ENCODE measurements around the gene OCSTAMP.

Gene OCSTAMP, protein sequence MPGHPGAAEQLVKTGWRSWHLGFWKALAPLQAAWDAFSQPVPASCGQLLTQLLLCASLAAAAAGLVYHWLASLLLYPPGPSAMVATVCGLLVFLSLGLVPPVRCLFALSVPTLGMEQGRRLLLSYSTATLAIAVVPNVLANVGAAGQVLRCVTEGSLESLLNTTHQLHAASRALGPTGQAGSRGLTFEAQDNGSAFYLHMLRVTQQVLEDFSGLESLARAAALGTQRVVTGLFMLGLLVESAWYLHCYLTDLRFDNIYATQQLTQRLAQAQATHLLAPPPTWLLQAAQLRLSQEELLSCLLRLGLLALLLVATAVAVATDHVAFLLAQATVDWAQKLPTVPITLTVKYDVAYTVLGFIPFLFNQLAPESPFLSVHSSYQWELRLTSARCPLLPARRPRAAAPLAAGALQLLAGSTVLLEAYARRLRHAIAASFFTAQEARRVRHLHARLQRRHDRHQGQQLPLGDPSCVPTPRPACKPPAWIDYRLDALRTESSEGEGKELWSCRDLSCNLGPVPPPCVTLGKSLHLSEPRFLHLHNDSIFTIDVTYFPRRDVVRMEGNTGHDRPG

DNA sequence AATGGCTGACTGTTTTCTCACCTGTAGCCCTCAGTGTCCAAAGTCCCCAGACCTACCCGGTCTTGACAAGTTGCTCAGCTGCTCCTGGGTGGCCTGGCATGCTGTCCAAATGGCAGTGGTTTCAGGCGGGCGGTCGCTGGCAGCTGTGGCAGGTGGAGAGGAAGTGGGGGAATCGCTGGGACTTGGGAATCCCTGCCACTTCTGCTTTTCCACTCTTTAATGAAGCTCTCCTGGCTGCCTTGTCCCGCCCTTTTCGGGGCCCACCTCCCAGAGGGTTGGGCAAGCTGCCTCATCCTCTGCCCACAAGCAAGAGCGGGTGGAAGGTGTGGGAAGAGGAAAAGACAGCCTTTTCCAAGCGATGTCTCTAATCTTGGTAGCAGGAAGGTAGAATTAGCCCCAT lies at the start of gene OCSTAMP:
Gene OCSTAMP, minus strand, starts transcription at position 194 of the 400 bp plus-strand sequence. Its CDS starts 94 bp downstream, at position 100.
- DNase-seq = no peak

DNA sequence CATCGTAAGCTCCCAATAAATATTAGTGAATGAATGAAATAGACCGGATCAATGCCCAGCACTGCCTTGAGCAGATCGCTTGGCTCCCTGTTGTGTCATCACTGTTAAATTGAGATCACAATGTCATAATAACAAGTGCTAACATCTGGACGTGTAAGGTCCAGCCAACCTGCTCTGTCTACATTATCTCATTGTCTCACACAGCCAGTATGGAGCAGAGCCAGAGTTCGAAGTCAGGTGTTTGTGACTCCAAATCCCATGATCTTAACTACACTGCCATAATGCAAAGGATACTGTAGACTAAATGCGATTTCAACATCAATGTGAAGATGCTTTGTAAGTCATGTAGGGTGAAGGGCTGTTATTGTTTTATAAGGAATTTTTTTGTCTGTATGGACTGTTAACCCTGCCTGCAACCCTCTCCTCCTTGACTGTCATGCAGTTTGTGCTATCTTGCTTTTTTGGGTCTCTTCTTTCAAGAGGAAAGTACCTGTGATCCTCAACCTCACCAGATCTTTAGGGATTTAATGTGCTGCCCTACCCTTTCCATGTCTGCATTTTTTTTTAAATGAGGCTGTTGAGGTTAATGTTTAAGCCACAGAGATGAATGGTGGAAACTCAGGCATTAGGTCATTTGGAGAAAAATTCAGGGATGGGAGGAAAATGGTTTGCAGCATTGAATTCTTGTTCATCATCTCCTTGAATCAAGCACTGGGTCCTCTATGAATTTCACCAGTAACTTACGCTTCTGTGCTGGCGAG lies 49.0 kb upstream of the OCSTAMP start:
- DNase-seq = no peak

DNA sequence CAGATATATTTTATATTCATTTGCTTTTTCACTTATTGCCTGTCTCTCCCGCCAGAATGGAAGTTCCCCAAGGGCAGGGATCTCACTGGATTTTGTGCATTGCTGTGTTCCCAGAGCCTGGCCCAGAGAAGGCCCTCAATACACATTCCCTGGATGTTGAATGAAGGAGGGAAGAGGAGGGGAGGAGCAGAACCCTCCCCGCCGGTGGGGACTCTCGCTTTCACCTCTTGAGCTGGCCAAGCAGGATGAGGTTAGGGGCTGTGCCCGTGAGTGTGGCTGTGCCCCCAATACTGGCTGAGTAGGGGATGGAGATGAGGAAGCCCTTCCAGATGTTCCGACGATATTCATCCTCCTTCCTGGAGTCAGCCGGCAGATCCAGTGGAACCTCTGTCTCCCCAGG lies 45.5 kb upstream of the OCSTAMP start:
- DNase-seq = no peak

DNA sequence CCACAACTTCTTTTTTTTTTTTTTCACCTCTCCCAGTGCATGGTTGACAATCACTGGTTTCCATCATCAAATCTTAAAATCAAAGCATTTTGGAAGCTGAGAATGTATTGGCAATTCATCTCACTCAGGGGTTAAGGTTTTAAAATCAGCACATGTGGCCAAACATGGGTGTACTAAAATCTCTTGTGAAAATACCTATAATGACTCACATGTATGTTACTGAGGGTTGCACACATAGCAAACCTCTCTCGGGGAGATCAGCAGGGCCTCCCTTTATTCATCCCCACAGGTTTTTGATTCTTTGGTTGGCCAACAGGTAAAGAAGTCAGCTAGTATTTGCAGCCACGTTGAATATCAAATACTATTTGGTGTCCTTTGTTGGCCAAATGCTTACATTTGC lies 44.3 kb upstream of the OCSTAMP start:
- DNase-seq = no peak

DNA sequence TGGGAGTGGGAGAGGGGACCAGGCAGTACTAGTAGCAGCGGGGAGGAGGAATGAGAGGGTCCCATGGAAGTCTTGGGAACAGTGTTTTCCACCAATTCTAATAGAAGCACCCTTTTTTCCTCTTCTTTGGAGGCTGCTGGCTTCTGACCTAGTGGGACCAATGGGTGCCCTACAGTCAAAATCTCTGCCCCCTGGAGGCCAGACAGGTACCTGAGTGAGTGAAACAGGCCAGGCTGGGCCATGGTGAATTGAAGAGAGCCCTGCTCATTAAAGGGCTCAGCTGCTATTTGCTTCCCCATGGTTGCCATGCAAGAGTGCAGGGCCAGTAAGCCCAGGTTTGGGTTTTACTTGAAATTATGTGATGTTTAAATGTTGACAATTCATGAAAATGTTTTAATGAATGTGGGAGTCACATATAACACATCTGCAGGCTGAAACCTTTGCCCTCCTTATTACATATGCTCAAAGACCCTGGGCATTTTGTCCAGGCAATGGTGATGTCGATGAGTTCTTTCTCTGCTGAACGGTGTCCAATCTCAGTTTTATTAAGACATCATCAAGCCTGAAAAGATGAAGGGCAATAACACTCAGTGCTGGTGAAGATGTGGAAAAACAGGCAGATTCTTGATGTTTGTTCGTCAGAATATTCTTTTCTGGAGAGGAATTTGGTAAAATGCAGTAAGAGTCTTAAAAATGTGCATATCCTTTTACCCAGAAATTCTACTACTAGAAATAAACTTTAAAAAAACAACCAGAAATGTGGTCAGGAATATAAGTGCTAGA lies 42.3 kb upstream of the OCSTAMP start:
- DNase-seq = peak in 1 of 2 donors; percentile 25

DNA sequence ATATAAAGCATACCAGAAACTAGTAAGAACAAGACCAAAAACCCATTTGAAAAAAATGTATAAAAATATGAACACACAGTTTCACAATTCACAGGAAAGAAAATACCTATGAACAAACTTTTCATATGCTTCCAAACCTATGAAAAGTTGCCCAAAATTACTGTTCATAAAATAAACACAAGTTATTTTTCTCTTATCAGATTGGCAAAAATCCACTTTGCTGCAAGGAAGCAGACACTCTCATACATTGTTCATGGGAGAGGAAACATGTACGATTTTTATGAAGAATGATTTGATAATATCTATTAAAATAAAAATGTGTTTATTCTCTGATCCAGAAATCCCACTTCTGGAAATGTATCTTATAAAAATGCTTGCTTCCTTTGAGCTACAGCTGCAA lies 40.0 kb upstream of the OCSTAMP start:
- DNase-seq = no peak

DNA sequence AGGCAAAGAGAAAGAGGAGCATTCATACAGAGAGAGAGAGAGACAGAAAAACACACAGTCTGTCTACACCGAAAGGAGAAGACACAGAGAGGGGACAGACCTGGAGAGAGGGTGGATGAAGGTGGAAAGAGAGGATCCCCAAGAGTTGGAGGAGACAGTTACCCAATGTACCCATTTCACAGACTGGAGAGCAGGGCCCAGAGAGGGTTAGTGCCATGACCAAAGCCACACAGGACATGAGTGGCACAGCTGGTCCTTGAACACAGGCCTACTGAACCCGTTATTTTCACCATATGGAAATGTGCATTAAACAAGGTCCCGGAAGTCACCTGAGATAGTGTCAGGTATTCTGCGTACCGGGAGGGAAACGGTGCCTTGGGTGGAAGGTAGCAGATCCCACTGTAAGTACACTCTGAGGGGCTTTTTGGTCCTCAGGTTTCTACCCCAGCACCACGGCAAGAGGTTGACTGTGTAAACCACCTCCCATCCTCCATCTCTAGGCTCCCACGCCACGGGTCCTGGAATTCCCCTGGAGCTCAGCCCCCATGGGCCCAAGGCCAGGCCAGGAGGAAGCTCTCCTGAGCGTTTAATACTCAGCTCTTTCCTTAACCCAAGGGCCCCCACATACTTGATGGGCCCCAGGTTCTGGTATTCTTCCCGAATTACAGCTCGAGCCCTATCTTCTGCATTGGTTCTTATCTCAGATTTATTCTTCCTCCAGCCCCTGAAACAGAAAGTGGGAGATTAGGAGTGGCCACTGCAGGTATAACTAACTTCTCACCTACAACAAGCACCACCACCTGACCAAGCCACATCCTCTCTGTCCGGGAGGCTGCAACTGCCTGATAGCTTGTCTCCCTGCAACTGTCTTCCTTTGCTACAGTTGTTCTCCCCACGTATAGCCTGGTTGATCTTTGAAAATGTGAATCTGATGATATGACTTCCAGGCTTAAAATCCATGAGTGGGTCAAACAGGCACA lies 38.4 kb upstream of the OCSTAMP start:
- no peak for DNase-seq

DNA sequence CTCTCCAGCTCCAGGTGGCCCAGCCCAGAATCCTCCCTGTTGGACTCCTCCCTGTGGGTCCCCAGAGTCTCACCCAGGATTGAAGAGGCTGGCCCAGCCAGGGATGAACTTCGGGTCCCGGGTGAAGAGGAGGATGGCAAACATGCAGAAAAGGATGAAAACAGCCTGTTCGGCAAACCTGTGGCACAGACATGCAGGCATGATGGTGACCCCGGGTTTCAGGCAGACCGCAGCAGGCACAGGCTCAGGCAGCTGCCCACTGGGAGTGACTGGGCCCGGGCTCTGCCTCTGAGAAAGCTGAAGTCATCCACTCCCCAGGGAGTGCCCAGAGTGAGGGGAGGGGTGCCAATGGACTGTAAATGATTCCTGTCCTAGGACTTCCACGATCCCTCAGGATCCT lies 37.5 kb upstream of the OCSTAMP start:
- DNase-seq = no peak

DNA sequence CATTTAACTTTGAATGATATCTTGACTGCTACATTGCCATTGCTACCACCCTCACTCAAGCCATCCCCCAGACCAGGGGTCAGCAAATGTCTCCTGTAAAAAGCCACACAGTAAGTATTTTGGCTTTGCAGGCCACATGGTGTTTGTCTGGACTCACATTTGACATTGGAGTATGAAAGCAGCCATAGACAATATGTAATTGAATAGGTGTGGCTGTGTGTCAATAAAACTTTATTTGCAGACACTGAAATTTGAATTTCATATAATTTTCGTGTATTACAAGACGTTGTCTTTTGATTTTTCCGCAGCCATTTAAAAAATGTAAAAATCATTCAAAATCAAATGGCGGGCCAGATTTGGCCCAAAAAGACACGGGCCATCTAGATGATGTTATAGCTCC lies 36.3 kb upstream of the OCSTAMP start:
- no peak for DNase-seq

DNA sequence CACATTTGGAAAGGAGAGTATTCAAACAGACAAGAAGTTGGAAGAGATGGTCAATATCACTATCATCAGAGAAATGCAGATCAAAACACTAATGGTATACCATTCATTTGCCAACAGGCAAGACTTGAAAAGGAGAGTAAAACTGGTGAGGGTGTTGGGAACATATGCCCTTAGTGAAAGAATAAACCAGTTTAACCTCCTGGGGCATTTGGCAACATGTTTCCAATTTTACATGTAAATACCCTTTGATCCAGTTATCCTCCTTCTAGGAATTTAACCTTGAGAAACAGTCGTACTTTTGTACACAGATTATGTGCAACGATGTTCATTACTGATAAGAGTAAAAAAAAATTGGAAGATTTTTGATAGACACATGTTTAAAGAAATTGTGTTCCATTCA lies 34.1 kb upstream of the OCSTAMP start:
- no peak for DNase-seq

DNA sequence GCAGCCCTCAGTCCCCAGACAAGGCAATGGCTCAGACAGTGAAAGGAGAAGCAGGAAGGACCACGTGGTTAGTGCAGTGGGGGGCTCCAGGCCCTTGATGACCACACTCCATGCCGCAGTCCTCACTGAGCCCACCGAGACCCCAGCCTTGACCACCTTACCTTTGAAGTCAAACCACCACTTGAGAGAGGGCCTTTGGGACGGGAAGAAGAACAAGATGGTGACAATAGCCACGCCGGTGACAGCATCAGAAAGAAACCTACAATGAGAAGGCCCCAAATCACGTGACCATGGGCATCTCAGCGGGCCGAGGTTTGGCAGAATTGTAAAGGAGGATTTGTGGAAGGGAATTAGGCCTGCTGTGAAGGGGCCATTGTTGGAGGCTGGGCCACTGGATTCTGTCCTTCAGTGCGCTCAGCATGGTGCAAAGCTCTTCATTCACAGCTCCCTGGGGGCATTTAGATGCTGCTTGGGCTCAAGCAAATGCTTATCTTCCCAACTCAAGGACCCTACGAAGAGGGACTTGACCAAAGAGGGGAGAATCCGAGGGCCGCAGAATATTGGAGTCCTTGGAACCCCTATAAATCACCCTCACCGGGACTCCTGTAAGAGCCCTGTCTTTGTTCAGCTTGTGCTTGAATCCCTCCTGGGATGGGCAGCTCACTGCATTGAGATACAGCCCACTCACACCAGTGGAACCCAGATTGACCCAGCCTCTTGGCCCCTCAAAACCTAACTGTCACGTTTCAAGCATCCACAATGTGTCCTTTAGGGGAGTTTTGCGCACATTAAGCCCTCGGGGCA lies 33.2 kb upstream of the OCSTAMP start:
- no peak for DNase-seq

DNA sequence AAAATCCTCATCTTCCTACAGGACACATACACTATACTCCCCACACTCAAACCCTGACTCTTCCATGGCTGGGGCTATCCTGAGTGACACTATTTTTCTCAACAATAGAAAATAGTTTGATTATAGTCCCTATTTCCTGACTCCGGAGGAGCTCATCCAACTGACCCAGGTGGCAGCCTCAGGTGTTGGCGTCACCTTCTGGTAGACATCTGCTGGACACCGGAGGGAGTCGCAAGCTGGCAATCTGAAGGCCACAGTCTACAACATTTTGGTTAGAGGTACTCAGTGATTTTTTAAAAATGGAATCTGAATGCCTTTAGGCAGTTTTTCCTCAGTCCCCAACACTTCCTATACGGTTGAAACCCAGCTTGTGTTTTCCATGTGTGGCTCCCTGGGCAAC lies 32.2 kb upstream of the OCSTAMP start:
- no peak for DNase-seq

DNA sequence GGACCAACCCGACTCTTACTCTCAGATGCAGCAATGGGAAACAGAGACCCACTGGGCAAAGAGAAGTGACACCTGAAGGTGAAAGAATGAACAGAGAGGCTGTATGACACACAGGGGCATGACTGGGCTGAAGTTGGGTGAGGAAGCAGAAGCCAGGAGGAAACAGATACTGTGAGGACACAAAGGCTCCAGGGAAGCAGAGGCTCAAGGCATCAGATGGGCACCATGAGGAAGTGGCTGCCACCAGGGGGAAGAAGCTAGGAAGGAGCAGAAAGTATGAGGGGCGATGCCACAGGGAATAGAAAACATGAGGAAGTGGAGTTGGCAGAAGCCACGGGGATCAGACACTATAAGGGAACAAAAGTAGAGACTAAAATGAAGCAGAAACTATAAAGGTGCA lies 30.9 kb upstream of the OCSTAMP start:
- no peak for DNase-seq

DNA sequence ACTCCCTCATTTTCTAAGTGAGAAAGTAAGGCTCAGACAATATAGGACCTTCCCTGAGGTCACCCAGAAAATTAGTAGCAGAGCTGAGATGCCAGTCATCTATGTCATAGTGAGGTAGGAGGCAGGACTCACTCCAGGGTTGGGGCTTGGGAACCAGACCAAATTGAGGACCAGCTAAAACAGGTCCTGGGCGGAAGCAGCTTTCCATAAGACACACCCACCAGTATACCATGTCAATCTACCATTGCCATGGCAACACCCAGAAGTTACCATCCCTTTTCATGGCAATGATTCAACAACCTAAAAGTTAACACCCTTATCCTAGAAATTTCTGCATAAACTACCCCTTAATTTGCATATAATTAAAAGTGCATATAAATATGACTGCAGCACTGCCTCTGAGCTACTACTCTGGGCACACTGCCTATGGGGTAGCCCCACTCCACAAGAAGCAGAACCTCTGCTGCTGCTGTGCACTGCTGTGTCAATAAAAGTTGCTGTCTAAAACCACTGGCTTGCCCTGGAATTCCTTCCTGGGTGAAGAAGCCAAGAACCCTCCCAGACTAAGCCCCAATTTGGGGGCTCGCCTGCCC lies 30.3 kb upstream of the OCSTAMP start:
- DNase-seq = no peak

DNA sequence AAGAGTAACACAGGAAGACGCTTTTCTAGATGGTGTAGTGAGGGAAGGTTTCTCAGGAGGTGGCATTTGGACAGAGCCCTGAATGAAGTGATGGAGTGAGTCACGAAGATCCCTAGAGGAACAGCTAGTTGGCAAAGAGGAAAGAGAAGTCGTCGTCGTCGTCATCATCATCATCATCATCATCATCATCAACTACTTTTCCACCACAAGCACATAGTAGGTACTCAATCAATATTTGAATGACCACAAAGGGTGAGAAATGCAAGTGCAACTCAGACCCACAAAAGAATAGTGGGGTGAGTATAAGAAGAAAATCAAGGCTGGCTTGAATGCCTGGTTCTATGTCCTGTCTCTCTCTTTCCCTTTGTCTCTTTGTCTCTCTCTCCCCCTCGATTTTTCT lies 28.3 kb upstream of the OCSTAMP start:
- no peak for DNase-seq

DNA sequence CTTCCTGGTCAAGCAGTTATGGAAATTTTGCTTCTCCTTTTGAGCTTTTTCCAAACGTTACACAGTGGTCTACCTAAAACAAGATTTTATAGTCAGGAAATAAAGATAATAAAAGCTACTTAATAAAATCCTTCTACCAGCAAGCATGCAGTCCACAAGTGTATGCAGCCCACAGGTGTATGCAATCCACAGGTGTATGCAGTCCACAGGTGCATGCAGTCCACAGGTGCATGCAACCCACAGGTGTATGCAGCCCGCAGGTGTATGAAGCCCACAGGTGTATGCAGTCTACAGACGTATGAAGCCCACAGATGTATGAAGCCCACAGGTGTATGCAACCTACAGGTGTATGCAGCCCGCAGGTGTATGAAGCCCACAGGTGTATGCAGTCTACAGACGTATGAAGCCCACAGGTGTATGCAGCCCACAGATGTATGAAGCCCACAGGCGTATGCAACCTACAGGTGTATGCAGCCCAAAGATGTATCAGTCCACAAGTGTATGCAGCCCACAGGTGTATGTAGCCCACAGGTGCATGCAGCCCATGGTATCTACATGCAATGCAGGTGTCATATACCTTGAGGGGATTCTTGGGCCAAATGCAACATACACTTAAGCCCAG lies 26.4 kb upstream of the OCSTAMP start:
- DNase-seq = no peak

DNA sequence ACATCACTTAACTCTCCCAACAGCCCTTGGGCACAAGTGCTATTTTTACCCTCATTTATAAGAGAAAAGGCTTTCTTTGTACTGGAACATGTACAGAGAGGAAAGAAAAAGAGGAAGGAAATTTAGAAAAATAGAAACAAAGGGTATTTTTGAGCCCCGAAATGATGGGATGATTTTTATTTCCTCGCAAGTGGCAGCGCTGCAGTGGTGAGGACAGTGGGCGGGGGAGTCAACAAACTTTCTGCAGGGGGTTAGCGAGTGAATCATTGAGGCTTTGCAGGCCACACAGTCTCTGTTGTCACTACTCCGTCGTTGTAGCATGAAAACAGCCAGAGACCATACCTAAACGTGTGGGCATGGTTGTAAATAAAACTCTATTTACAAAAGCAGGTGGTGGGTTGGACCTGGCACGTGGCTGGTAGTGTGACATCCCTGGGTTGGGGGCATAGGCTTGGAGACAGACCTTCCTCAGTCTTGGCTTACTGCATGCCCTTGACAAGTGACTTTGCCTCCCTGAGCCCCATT lies 25.5 kb upstream of the OCSTAMP start:
- no peak for DNase-seq

DNA sequence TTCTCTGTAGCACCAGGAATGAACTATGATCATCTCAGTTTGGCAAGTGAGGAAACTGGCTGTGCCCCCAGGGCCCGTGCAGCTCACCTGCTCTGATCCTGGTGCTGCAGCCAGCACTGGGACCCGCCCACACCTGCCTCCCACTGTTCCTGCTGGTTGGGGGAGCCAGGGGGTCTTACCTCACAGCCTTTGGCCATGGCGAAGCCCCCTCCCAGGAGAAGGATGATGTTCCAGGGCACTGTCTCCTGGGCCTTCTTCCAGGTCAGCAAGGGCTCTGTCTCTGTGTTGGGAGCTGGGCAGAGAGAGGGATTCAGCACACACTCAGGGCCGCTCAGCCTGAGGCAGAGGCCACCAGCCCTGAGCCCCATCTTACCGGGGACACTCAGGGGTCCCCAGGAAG lies 24.9 kb upstream of the OCSTAMP start:
- DNase-seq = no peak

DNA sequence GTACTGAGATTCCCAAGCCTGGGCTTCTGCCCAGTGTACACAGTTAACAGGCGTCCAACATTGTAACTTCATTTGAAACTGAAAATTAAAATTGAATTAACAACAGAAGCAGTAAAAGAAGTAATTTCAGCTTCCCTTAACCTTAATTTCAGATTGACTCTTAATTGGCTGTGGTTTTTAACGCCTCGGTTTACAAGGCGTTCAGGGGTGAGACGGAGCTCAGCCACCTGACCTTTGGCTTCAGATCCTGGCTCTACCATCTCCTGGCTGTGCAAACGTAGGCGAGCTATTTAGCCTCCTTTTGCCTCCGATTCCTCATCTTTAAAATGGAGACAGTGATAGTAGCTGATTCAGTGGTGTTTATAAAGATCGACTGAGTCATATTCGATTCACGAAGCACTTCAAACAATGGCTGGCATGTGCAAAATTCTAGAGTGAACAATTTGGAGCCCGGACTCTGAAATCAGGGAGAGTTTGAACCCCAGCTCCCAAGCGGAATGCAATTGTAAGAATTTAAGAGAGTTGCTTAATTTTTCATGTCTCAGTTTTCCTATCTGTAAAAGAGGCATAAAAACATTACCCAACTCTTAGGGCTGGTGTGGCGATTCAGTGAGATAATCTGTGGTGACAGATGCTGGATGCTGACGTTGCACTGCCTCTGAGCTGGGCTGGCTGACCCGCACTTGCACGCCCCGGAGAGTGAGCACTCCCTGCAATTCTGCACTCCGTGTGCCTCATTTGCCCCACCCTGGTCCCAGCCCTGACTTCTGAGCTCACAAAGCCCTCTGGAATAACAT lies 23.5 kb upstream of the OCSTAMP start:
- no peak for DNase-seq
